H9 (cell line): ENCODE results near the gene SLC34A3. TPM values are rescaled to one million over a fixed set of nuclear protein-coding genes. Genes with fewer than 3 reads are reported as not detected.

Experiments used
- DNase-seq: peaks from one replicate; pipeline ENCODE4 v3.0.0-alpha.2; 2017
- H2AFZ ChIP-seq: one replicate; pipeline ENCODE4 v1.6.1; 2013; ENCODE audit warnings: mild to moderate bottlenecking, low read length, control low read depth, moderate library complexity
- H2AK5ac ChIP-seq: 2 replicates; pipeline ENCODE4 v1.6.1; 2013; ENCODE audit warnings: low read length, control low read depth, mixed read lengths; ENCODE audit not compliant: insufficient read length
- H2BK120ac ChIP-seq: one replicate; pipeline ENCODE4 v1.6.1; 2013; ENCODE audit warnings: low read depth, mild to moderate bottlenecking, low read length, control low read depth, inconsistent platforms; ENCODE audit not compliant: poor library complexity, severe bottlenecking
- H2BK12ac ChIP-seq: 2 replicates; pipeline ENCODE4 v1.6.1; 2013; ENCODE audit warnings: low read length, control low read depth, mixed read lengths, low read depth; ENCODE audit not compliant: insufficient read length
- H2BK15ac ChIP-seq: 2 replicates; pipeline ENCODE4 v1.6.1; 2013; ENCODE audit warnings: low read depth, low read length, control low read depth
- H2BK20ac ChIP-seq: one replicate; pipeline ENCODE4 v1.6.1; 2013; ENCODE audit warnings: low read depth, mild to moderate bottlenecking, low read length, control low read depth, inconsistent platforms; ENCODE audit not compliant: poor library complexity, severe bottlenecking
- H2BK5ac ChIP-seq: 2 replicates; pipeline ENCODE4 v1.6.1; 2013; ENCODE audit warnings: low read length, control low read depth, mixed read lengths; ENCODE audit not compliant: insufficient read length
- H3K14ac ChIP-seq: 2 replicates; pipeline ENCODE4 v1.6.1; 2013; ENCODE audit warnings: low read length, control low read depth; ENCODE audit not compliant: insufficient read depth
- H3K18ac ChIP-seq: 2 replicates; pipeline ENCODE4 v1.6.1; 2013; ENCODE audit warnings: low read depth, mild to moderate bottlenecking, mixed read lengths, low read length, control low read depth; ENCODE audit not compliant: insufficient read length
- H3K23ac ChIP-seq: 2 replicates; pipeline ENCODE4 v1.6.1; 2013; ENCODE audit warnings: low read length, control low read depth, mixed read lengths, low read depth; ENCODE audit not compliant: insufficient read length
- H3K23me2 ChIP-seq: 2 replicates; pipeline ENCODE4 v1.6.1; 2013; ENCODE audit warnings: low read depth, mild to moderate bottlenecking, mixed read lengths, low read length, control low read depth; ENCODE audit not compliant: insufficient read length, poor library complexity, severe bottlenecking
- H3K27ac ChIP-seq: 2 replicates; pipeline ENCODE4 v1.5.1; 2013; ENCODE audit warnings: low read length, control low read depth, mixed read lengths, low read depth; ENCODE audit not compliant: insufficient read length
- H3K27me3 ChIP-seq: 2 replicates; pipeline ENCODE4 v1.6.1; 2013; ENCODE audit warnings: low read length, control low read depth, inconsistent platforms; ENCODE audit not compliant: insufficient read depth
- H3K4ac ChIP-seq: 2 replicates; pipeline ENCODE4 v1.6.1; 2013; ENCODE audit warnings: low read depth, mild to moderate bottlenecking, control low read depth, inconsistent platforms, low read length, moderate library complexity
- H3K4me1 ChIP-seq: 2 replicates; pipeline ENCODE4 v1.6.1; 2013; ENCODE audit warnings: low read length, control low read depth, inconsistent platforms; ENCODE audit not compliant: insufficient read depth
- H3K4me2 ChIP-seq: 2 replicates; pipeline ENCODE4 v1.6.1; 2013; ENCODE audit warnings: low read length, control low read depth, mixed read lengths; ENCODE audit not compliant: insufficient read length, insufficient read depth
- H3K56ac ChIP-seq: 2 replicates; pipeline ENCODE4 v1.6.1; 2013; ENCODE audit warnings: low read depth, mild to moderate bottlenecking, mixed read lengths, low read length, control low read depth; ENCODE audit not compliant: insufficient read length
- H3K79me1 ChIP-seq: 2 replicates; pipeline ENCODE4 v1.6.1; 2013; ENCODE audit warnings: low read depth, mild to moderate bottlenecking, moderate library complexity, low read length, control low read depth, inconsistent platforms; ENCODE audit not compliant: insufficient read depth, poor library complexity, severe bottlenecking
- H3K79me2 ChIP-seq: 2 replicates; pipeline ENCODE4 v1.6.1; 2013; ENCODE audit warnings: low read length, control low read depth, inconsistent platforms; ENCODE audit not compliant: insufficient read depth
- H3K9ac ChIP-seq: 2 replicates; pipeline ENCODE4 v1.6.1; 2013; ENCODE audit warnings: low read length, control low read depth, mixed read lengths; ENCODE audit not compliant: insufficient read length; ENCODE audit errors: extremely low read depth
- H3K9me3 ChIP-seq: one replicate; pipeline ENCODE4 v1.6.1; 2013; ENCODE audit warnings: low read depth, low read length, inconsistent platforms; ENCODE audit not compliant: control insufficient read depth
- H3T11ph ChIP-seq: one replicate; pipeline ENCODE4 v1.6.1; 2013; ENCODE audit warnings: mild to moderate bottlenecking, low read length, control low read depth, inconsistent platforms
- H4K20me1 ChIP-seq: one replicate; pipeline ENCODE4 v1.6.1; 2013; ENCODE audit not compliant: control insufficient read depth, insufficient read length, insufficient read depth
- H4K5ac ChIP-seq: 2 replicates; pipeline ENCODE4 v1.6.1; 2013; ENCODE audit warnings: low read depth, mild to moderate bottlenecking, mixed read lengths, low read length, control low read depth; ENCODE audit not compliant: insufficient read length
- H4K8ac ChIP-seq: replicated peaks from 2 replicates; pipeline ENCODE4 v1.6.1; 2013; ENCODE audit warnings: low read length, control low read depth, mixed read lengths, low read depth; ENCODE audit not compliant: insufficient read length
- H4K91ac ChIP-seq: 2 replicates; pipeline ENCODE4 v1.6.1; 2013; ENCODE audit warnings: low read depth, mild to moderate bottlenecking, moderate library complexity, mixed read lengths, low read length, control low read depth; ENCODE audit not compliant: insufficient read length
- H3K27ac Mint-ChIP-seq, 3 experiments: 2 replicates in 2 of 3; 3 replicates in 1 of 3; pipeline ENCODE4 v1.8.0; 2020 to 2021; ENCODE audit warnings: mixed read lengths in 3 of 3, mild to moderate bottlenecking in 1 of 3, moderate library complexity in 1 of 3
- H3K27me3 Mint-ChIP-seq: 2 replicates; pipeline ENCODE4 v1.8.0; 2021; ENCODE audit warnings: low read depth, mild to moderate bottlenecking, moderate library complexity, mixed read lengths
- H3K36me3 Mint-ChIP-seq, 3 experiments: 2 replicates in 2 of 3; 3 replicates in 1 of 3; pipeline ENCODE4 v1.8.0; 2020 to 2021; ENCODE audit warnings: low read depth in 3 of 3, mixed read lengths in 3 of 3; ENCODE audit not compliant: insufficient read depth in 1 of 3
- H3K4me1 Mint-ChIP-seq, 2 experiments: 2 replicates each; pipeline ENCODE4 v1.8.0; 2020; ENCODE audit warnings: mixed read lengths in 2 of 2
- H3K4me3 Mint-ChIP-seq, 2 experiments: 2 replicates in 1 of 2; 3 replicates in 1 of 2; pipeline ENCODE4 v1.8.0; 2020 to 2021; ENCODE audit warnings: mild to moderate bottlenecking in 2 of 2, mixed read lengths in 2 of 2, moderate library complexity in 1 of 2
- H3K9me3 Mint-ChIP-seq, 2 experiments: 2 replicates in 1 of 2; 3 replicates in 1 of 2; pipeline ENCODE4 v1.8.0; 2020; ENCODE audit warnings: mild to moderate bottlenecking in 2 of 2, mixed read lengths in 2 of 2, moderate library complexity in 1 of 2
- CTCF ChIP-seq: fragments of 200-600 bp; sonication (generic); conservative IDR thresholded peaks from 3 replicates; pipeline ENCODE4 v1.8.0; 2021; ENCODE audit warnings: antibody characterized with exemption, mild to moderate bottlenecking
- WGBS: extraction: QIAGEN DNeasy Blood & Tissue Kit; methylation state at CpG from one replicate; pipeline ENCODE4 v1.1.7; 2013; ENCODE audit warnings: missing lambda C conversion rate, low lambda C conversion rate, mixed read lengths; ENCODE audit not compliant: insufficient read length; ENCODE audit errors: extremely low coverage; 5-methylcytosine and 5-hydroxymethylcytosine counted together
- total RNA-seq: library from RNA; stranded (reverse); gene quantifications from 2 replicates; pipeline ENCODE4 v1.2.1, GENCODE V29; 2021

SLC34A3 gene
- total RNA-seq, 1 experiment from 2014 or later, result not detected

DNA sequence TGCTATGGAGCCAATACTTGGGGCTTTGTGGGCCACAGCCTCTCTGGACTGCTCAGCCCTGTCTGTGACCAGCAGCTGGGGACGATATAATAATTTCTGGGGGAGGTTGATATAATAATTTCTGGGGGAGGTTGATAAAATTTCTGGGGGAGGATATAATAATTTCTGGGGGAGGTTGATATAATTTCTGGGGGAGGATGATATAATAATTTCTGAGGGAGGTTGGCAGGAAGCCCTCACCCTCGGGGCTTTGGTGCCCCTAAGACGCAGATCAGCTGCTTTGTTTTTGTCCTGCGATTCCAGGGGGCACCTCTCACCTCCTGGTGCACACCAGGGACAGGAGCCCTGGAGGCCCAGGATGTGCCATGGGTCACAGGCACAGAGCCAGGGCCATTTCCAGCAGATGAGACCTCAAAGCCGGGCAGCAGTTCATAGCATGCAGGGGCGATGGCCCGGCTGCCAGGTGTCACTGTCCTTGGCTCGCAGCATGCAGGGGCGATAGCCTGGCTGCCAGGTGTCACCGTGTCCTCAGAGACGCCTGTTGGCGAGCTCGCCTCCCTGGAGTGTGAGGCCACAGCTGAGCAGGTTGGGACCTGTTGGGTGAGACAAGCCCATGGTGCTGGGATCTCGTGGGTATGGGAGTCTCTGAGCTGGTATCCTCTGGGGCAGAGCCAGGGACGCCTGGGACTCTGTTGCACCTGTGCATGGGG is 43.1 kb downstream of the SLC34A3 start:
- no peak overlapping the region; a peak in 1 of 7 replicates for H3K27ac Mint-ChIP-seq
- WGBS, result no CpG with 5 or more reads among the region's 15 CpGs
- H3K9ac ChIP-seq, result no peak overlapping the region

More for the DNA sequence above, 43.1 kb downstream of the SLC34A3 start:
- Mint-ChIP-seq H3K9me3 (no peaks in the 10 kb centered on the region; a peak in 1 of 5 replicates), H3K27me3 (no peaks in the 10 kb centered on the region), H3K4me1 (peaks cover 20 to 29% of the 10 kb centered on the region in 2 experiments), H3K36me3 (peaks cover 7 to 22% (median 20%) of the 10 kb centered on the region in 3 experiments; a peak in 6 of 7 replicates), H3K4me3 (no peak overlapping the region)
- Histone ChIP-seq H3T11ph (no peak overlapping the region), H4K5ac (no peak overlapping the region), H3K56ac (no peak overlapping the region), H2AFZ (no peak overlapping the region), H3K4ac (no peak overlapping the region), H3K23me2 (peaks cover 4% of the 10 kb centered on the region), H3K14ac (no peak overlapping the region), H3K23ac (no peak overlapping the region), H3K4me1 (no peaks in the 10 kb centered on the region), H2BK15ac (no peak overlapping the region), H3K18ac (no peak overlapping the region), H3K27me3 (no peaks in the 10 kb centered on the region), H3K79me2 (no peaks in the 10 kb centered on the region), H4K20me1 (no peaks in the 10 kb centered on the region), H2BK120ac (no peak overlapping the region), H2BK12ac (no peak overlapping the region), H4K8ac (no peak overlapping the region), H2AK5ac (no peak overlapping the region), H2BK20ac (no peak overlapping the region), H3K79me1 (no peaks in the 10 kb centered on the region), H4K91ac (no peak overlapping the region), H3K4me2 (no peak overlapping the region), H3K27ac (no peak overlapping the region), H2BK5ac (no peak overlapping the region), H3K9me3 (no peaks in the 10 kb centered on the region)
- no peak for TF ChIP-seq CTCF
- DNase-seq, result peak; percentile 28
